Stimulated activated effector memory CD8-positive, alpha-beta T cell treated with anti-CD3 and anti-CD28 coated beads, Interleukin-12 subunit alpha, Interleukin-12 subunit beta, amount 100 ng/mL, for 72 hours (primary cell): ENCODE data around the gene RPL36AL.
"Not testable (repeated sequence)": the region's sequence is repeated elsewhere in the genome, so short reads cannot be mapped to it uniquely, and the experiment has no call there.

Source experiments
- ATAC-seq: fragments of 150-1000 bp; cut with Tn5 transposase; 2 replicates; pipeline ENCODE4 v1.10.0; 2021
- DNase-seq, 2 donors: peaks; one replicate each; pipeline ENCODE4 v3.0.0; 2021 to 2022; ENCODE audit warnings: low spot score in 2 of 2
- H3K27ac Mint-ChIP-seq: one replicate; pipeline ENCODE4 v1.8.0; 2022; ENCODE audit warnings: mild to moderate bottlenecking, mixed read lengths
- H3K36me3 Mint-ChIP-seq: one replicate; pipeline ENCODE4 v1.8.0; 2022; ENCODE audit warnings: mild to moderate bottlenecking, mixed read lengths
- H3K4me1 Mint-ChIP-seq: one replicate; pipeline ENCODE4 v1.8.0; 2022; ENCODE audit warnings: mixed read lengths
- H3K4me3 Mint-ChIP-seq: one replicate; pipeline ENCODE4 v1.8.0; 2022; ENCODE audit warnings: mild to moderate bottlenecking, mixed read lengths
- H3K9me3 Mint-ChIP-seq: one replicate; pipeline ENCODE4 v1.8.0; 2022; ENCODE audit warnings: mixed read lengths

The RPL36AL gene

DNA sequence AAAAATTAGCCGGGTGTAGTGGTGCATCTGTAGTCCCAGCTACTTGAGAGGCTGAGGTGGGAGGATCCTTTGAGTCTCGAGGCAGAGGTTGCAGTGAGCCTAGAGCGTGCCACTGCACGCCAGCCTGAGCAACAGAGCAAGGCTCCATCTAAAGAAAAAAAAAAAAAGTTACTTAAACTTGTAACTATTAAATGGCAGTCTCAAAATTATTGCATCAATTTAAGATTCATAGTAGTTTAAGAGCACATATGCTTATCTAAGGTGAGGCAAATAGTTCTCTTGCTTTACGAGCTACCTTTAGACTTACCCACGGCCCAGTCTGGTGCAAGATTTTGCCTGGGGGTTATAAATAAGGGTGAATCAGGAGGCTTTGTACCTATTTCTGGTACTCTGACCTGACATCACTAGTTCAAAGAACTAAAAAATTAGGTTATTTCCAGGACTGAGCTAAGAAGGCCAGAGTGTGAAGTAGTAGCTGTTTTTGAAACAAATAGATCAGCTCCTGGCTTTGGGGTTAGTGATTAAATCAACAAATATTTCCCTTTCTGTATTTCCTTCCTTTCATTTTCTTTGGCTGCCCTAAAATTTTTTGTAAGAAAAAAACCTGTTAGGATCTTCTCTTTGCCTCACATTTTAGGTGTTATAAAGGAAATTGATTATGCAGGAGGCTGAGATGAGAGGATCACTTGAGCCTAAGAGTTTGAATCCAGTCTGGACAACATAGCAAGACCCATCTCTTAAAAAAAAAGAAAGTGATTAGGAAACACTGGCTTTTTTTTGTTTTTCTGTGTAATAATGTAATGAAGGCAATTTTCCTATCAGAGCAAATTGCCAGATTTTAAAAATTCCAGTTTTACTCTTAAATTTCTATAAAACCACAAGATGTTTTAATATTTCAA is 3.8 kb upstream of the RPL36AL start:
- Mint-ChIP-seq H3K4me1 (peaks cover 16% of the 10 kb centered on the region), H3K4me3 (peak overlapping the region; percentile 93), H3K9me3 (no peaks in the 10 kb centered on the region), H3K36me3 (peaks cover 98% of the 10 kb centered on the region), H3K27ac (peak overlapping the region; percentile 79)
- peak in 1 of 2 donors; percentile 53 for DNase-seq
- peak; percentile 7 for ATAC-seq

DNA sequence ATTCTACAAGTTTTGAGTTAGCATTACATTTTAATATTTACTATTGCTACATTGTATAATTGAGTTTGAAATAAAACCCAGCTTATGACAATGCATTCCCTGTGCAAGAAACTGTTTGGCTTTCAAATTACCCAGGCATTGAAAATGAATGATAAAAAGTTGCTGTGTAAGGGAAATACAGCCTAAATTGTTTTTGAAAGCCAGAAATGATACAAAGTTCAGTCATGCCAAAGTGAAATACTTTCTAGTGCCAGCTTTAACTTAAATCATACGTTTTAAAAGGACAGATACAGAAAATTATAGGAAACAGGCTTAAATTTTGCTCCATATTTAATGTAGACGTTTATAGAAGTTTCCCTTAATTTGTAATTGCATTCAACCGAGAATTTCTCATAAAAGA is 3.0 kb upstream of the RPL36AL start:
- Mint-ChIP-seq H3K36me3 (peaks cover 98% of the 10 kb centered on the region), H3K4me1 (peaks cover 24% of the 10 kb centered on the region), H3K4me3 (peak overlapping the region; percentile 93), H3K27ac (peak overlapping the region; percentile 79), H3K9me3 (no peaks in the 10 kb centered on the region)
- DNase-seq (no peak), ATAC-seq (no peak)

DNA sequence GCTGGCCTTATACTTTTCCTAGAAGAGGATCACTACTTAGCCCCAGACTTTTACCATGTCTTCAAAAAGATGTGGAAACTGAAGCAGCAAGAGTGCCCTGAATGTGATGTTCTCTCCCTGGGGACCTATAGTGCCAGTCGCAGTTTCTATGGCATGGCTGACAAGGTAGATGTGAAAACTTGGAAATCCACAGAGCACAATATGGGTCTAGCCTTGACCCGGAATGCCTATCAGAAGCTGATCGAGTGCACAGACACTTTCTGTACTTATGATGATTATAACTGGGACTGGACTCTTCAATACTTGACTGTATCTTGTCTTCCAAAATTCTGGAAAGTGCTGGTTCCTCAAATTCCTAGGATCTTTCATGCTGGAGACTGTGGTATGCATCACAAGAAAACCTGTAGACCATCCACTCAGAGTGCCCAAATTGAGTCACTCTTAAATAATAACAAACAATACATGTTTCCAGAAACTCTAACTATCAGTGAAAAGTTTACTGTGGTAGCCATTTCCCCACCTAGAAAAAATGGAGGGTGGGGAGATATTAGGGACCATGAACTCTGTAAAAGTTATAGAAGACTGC is 1.7 kb upstream of the RPL36AL start:
- H3K4me3 Mint-ChIP-seq, result peak overlapping the region; percentile 93
- H3K36me3 Mint-ChIP-seq, result peaks cover 100% of the 10 kb centered on the region

DNA sequence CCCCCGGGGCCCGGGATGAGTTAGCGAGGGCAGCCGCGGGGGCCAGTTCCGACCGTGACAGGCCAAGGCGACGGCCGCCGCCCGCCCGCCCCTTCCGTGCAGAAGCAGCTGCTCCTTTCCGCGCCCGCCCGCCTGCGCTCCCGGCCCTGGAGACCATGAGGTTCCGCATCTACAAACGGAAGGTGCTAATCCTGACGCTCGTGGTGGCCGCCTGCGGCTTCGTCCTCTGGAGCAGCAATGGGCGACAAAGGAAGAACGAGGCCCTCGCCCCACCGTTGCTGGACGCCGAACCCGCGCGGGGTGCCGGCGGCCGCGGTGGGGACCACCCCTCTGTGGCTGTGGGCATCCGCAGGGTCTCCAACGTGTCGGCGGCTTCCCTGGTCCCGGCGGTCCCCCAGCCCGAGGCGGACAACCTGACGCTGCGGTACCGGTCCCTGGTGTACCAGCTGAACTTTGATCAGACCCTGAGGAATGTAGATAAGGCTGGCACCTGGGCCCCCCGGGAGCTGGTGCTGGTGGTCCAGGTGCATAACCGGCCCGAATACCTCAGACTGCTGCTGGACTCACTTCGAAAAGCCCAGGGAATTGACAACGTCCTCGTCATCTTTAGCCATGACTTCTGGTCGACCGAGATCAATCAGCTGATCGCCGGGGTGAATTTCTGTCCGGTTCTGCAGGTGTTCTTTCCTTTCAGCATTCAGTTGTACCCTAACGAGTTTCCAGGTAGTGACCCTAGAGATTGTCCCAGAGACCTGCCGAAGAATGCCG is 872 bp upstream of the RPL36AL start:
- peak; percentile 20 for ATAC-seq
- DNase-seq, result peak; percentile 47 to 83
- H3K36me3 Mint-ChIP-seq, result peaks cover 100% of the 10 kb centered on the region
- no peaks in the 10 kb centered on the region for H3K9me3 Mint-ChIP-seq
- peak overlapping the region; percentile 99 for H3K27ac Mint-ChIP-seq
- H3K4me1 Mint-ChIP-seq, result peaks cover 28% of the 10 kb centered on the region
- peak overlapping the region; percentile 93 for H3K4me3 Mint-ChIP-seq

More for the DNA sequence above, 1.7 kb upstream of the RPL36AL start:
- ATAC-seq (no peak), DNase-seq (peak in 1 of 2 donors; percentile 50)
- Mint-ChIP-seq H3K27ac (peak overlapping the region; percentile 99), H3K4me1 (peaks cover 28% of the 10 kb centered on the region), H3K9me3 (no peaks in the 10 kb centered on the region)

DNA sequence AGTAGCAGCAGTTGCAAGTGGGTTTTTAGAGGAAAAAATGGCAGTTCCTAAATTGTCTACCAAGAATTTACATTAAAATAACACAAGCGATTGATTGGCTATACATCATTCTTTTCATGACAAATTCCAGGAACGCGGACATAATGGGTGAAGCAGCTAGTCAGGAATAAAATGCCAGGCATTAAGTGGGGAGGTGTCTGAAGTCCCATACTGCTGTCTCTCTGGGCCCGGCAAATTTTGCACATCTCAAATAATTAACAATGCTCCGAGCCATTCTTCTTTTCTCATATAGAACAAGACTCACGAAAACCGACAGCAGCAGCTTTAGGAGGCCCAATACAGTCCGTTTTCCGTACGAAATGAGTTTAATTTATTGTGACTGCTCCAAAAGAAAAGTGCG is 696 bp downstream of the RPL36AL start:
- Mint-ChIP-seq H3K4me3 (peak overlapping the region; percentile 93), H3K9me3 (no peaks in the 10 kb centered on the region), H3K36me3 (peaks cover 100% of the 10 kb centered on the region), H3K27ac (peak overlapping the region; percentile 99), H3K4me1 (peaks cover 28% of the 10 kb centered on the region)
- ATAC-seq, result no peak
- no peak for DNase-seq

DNA sequence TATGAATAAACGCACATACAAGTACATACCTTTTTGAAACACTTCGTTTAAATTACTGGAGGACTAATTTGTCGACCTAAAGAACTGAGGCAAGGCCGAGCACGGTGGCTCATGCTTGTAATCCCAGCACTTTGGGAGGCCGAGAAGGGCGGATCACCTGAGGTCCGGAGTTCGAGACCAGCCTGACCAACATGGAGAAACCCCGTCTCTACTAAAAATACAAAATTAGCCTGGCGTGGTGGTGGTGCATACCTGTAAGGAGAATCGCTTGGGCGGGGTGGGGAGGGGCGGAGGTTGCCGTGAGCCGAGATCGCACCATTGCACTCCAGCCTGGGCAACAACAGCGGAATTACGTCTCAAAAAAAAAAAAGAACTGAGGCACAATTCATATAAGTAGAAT is 1.2 kb downstream of the RPL36AL start:
- peak overlapping the region; percentile 93 for H3K4me3 Mint-ChIP-seq
- peaks cover 27% of the 10 kb centered on the region for H3K4me1 Mint-ChIP-seq
- not testable (repeated sequence) for ATAC-seq, H3K9me3 Mint-ChIP-seq
- DNase-seq, result peak in 1 of 2 donors; percentile 54
- peak overlapping the region; percentile 99 for H3K27ac Mint-ChIP-seq
- H3K36me3 Mint-ChIP-seq, result peaks cover 100% of the 10 kb centered on the region

DNA sequence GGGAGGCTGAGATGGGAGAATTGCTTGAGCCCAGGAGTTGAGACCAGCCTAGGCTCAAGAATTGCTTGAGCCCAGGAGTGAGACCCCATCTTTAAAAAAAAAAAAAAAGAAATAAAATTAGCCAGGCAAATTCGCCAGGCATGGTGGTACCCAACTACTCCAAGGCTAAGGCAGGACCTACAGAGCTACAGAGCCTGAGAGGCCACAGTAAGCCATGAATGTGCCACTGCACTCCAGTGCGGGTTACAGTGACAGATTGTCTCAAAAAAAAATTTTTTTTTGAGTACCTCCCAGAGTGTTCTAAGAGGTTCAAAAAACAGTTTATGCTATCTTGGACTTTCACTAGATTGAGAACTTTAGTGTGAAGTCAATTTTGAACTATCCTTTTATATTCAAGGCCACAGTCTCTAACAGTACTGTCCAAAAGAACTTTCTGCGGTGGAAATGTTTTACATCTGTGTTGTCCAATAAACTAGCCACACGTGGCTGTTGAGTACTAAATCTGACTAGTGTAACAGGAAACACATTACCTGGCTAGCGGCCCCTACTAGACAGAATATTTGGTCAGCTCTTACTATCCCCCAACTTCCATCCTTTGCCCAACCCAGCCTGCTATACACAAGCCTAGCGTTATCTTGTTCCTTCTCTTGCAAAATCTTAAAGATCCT is 2.4 kb downstream of the RPL36AL start:
- Mint-ChIP-seq H3K9me3 (no peaks in the 10 kb centered on the region), H3K36me3 (peaks cover 99% of the 10 kb centered on the region), H3K4me1 (peaks cover 22% of the 10 kb centered on the region), H3K27ac (peak overlapping the region; percentile 99), H3K4me3 (peak overlapping the region; percentile 93)
- peak in 1 of 2 donors; percentile 43 for DNase-seq
- ATAC-seq, result no peak

DNA sequence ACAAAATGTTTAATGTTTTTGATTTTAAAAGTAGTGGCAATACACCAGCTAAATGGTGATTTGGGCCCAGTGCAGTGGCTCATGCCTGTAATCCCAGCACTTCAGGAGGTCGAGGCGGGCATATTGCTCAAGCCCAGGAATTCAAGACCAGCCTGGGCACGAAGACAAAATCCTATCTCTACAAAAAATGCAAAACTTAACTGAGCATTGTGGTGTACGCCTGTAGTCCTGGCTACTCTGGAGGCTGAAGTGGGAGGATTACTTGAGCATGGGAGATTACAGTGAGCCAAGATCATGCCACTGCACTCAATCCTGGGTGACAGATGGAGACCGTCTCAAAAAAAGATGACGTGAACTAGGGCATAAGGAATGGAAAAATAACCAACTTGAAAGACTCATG is 4.7 kb downstream of the RPL36AL start:
- H3K36me3 Mint-ChIP-seq, result peaks cover 91% of the 10 kb centered on the region
- no peak for DNase-seq
- H3K9me3 Mint-ChIP-seq, result no peaks in the 10 kb centered on the region
- H3K27ac Mint-ChIP-seq, result peak overlapping the region; percentile 74
- H3K4me3 Mint-ChIP-seq, result no peak overlapping the region
- no peak for ATAC-seq
- H3K4me1 Mint-ChIP-seq, result peaks cover 13% of the 10 kb centered on the region

DNA sequence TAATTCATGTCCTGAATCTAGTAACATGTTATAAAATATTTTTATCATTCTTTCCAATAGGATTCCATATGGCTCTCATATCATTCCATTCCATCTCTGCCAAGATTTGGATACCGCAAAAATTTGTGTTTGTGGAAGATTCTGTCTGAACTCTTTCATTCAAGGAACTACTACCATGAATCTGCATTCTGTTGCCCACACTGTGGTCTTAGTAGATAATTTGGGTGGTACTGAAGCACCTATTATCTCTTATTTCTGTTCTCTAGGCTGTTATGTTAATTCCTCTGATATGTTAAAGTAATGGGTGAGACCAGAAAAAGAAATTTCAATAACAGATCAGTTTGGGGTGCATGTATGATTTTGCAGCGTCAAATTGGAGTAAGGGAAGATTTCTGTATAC is 6.2 kb downstream of the RPL36AL start:
- DNase-seq (no peak), ATAC-seq (no peak)
- H3K9me3 Mint-ChIP-seq, result no peaks in the 10 kb centered on the region
- H3K36me3 Mint-ChIP-seq, result peaks cover 88% of the 10 kb centered on the region
- no peak overlapping the region for H3K27ac Mint-ChIP-seq
- H3K4me3 Mint-ChIP-seq, result no peak overlapping the region
- peaks cover 12% of the 10 kb centered on the region for H3K4me1 Mint-ChIP-seq

DNA sequence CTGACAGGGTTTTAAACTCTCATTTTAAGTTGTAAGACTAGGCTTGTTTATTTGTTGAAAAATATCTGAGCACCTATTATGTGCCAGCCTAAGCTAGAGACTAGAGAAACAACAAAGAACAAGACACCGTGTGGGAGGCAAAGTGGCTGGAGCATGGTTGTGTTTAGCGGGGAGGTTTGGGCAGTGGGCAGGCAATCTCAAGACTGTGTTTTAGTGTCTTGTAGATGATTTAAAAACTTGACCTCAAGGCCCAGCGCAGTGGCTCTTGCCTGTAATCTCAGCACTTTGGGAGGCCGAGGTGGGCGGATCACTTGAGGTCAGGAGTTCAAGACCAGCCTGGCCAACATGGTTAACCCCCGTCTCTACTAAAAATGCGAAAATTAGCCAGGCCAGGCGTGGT is 7.8 kb downstream of the RPL36AL start:
- Mint-ChIP-seq H3K9me3 (no peaks in the 10 kb centered on the region), H3K27ac (no peak overlapping the region), H3K4me1 (no peaks in the 10 kb centered on the region), H3K4me3 (no peak overlapping the region), H3K36me3 (peaks cover 88% of the 10 kb centered on the region)
- DNase-seq, result no peak
- no peak for ATAC-seq

DNA sequence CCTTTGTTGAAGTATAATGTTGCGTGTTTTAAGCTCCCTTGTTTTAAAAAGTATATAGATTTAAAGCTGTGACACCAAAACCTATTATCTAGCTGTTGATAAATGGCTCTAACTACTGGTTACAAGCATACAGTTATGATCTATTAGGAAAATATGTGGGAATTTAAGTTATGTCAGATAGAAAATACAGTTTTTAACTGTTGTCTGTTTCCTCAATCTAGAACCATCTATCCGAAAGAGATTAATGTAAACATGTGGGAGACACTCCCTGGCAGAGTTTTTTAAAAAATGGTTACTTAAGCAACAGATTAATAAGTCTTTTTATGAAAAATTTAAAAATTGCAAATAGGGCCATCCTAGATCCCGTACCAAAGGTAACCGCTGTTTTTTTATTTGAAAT is 8.2 kb downstream of the RPL36AL start:
- Mint-ChIP-seq H3K27ac (no peak overlapping the region), H3K36me3 (peaks cover 88% of the 10 kb centered on the region), H3K9me3 (no peaks in the 10 kb centered on the region), H3K4me3 (no peak overlapping the region), H3K4me1 (no peaks in the 10 kb centered on the region)
- DNase-seq (no peak), ATAC-seq (no peak)

DNA sequence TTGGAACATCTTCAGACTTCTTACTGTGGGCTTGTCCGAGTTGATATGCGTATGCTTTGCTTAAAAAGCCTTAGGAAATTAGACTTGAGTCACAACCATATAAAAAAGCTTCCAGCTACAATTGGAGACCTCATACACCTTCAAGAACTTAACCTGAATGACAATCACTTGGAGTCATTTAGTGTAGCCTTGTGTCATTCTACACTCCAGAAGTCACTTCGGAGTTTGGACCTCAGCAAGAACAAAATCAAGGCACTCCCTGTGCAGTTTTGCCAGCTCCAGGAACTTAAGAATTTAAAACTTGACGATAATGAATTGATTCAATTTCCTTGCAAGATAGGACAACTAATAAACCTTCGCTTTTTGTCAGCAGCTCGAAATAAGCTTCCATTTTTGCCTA is 12.8 kb downstream of the RPL36AL start:
- H3K36me3 Mint-ChIP-seq, result peaks cover 89% of the 10 kb centered on the region
- DNase-seq, result no peak
- peaks cover 10% of the 10 kb centered on the region for H3K4me1 Mint-ChIP-seq
- no peak for ATAC-seq
- H3K9me3 Mint-ChIP-seq, result no peaks in the 10 kb centered on the region
- no peak overlapping the region for H3K27ac Mint-ChIP-seq
- H3K4me3 Mint-ChIP-seq, result no peak overlapping the region

DNA sequence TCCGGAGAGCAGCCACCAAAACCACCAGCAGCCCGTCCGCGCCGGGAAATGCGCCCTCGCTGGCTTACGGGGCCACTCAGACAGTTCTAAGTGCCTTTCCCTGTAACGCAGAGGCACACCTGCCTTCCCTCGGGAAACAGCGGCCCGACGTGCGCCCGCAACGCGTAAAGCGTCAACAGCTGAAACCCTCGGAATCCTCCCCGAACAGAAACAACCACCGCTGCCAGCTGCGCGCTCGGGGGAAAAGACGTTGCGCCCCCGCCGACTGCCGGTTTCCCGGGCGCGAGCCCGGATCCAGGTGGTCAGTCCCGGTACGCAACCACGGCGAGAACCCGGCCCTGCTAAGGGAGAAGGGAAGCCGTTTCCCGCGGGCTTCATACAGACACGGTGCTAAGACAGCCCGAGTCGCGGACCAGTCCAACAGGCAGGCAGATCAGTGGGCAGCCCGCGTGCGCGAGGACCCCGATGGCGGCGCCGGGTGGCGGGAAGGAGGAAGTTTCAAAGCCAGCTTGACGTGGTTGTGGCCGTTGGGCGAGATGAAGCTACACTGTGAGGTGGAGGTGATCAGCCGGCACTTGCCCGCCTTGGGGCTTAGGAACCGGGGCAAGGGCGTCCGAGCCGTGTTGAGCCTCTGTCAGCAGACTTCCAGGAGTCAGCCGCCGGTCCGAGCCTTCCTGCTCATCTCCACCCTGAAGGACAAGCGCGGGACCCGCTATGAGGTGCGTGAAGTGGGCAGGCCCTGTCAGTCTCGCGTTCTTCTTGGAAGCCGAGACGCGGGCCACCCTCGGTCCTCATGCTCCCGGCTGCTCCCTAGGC is 21.7 kb downstream of the RPL36AL start, which contains the start of gene LRR1:
Gene LRR1, plus strand, starts transcription at position 456 of the 816 bp plus-strand sequence. Its CDS starts 81 bp downstream, at position 537.
- peak within 1 kb of the TSS; percentile 99 for H3K27ac Mint-ChIP-seq
- H3K4me3 Mint-ChIP-seq, result peak within 1 kb of the TSS; percentile 96
- DNase-seq (peak; percentile 93 to 97), ATAC-seq (peak; percentile 93)
- H3K9me3 Mint-ChIP-seq, result no peaks in the 10 kb centered on the region
- H3K36me3 Mint-ChIP-seq, result peaks cover 53% of the 10 kb centered on the region
- peaks cover 17% of the 10 kb centered on the region for H3K4me1 Mint-ChIP-seq

DNA sequence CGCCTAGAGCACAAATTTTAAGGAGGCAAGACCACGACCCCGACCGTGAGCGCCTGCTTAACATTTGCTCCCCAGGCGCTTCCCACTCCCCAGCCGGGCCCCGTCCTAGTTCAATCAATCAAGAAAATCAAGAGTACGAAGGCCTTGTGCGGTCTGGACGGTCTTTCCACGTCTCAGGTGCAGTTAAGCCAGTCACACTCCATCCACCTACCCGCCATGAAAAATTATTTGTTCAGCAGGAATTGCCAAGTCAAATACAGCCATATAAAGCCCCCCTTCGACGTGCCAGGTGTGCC is 22.3 kb downstream of the RPL36AL start:
- no peaks in the 10 kb centered on the region for H3K9me3 Mint-ChIP-seq
- DNase-seq (no peak), ATAC-seq (peak; percentile 9)
- peak overlapping the region; percentile 96 for H3K4me3 Mint-ChIP-seq
- H3K27ac Mint-ChIP-seq, result peak overlapping the region; percentile 99
- peaks cover 17% of the 10 kb centered on the region for H3K4me1 Mint-ChIP-seq
- H3K36me3 Mint-ChIP-seq, result peaks cover 48% of the 10 kb centered on the region
